ENCODE measurements around the gene NEURL3.
"Not testable (repeated sequence)": the region's sequence is repeated elsewhere in the genome, so short reads cannot be mapped to it uniquely, and the experiment has no call there.

NEURL3 gene

GRCh38 chr2:96506016-96506906 is 1.1 kb upstream of the NEURL3 start:
- DNase-seq = no peak

DNA sequence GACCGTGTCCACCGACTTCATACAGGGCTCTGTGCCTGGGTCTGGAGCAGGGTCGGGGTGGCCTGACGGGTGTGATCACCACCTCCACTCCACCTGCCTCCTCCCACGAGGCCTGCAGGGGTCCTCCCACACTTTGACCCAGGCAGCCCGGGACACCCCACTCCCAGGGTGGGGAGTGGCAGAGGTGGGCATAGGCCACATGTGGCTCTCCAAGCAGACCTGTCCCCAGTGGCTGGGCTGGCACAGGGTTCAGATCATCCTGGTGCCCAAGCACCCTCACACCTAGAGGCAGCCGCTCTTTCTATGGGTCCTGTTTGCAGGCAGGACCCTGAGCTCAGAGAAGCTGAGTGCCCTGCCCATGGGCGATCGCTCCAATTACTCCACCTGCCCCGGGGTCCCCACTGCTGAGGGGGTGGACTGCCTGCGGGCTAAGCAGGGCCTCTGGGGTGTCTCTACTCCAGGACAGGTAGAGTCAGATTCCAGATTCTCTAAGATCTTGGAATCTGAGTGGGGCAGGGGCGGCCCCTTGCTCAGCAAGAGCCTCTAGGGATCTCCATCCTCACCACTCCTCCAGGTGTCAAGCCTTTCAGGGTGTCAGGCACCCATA is 1.4 kb downstream of the NEURL3 start:
- DNase-seq = no peak

DNA sequence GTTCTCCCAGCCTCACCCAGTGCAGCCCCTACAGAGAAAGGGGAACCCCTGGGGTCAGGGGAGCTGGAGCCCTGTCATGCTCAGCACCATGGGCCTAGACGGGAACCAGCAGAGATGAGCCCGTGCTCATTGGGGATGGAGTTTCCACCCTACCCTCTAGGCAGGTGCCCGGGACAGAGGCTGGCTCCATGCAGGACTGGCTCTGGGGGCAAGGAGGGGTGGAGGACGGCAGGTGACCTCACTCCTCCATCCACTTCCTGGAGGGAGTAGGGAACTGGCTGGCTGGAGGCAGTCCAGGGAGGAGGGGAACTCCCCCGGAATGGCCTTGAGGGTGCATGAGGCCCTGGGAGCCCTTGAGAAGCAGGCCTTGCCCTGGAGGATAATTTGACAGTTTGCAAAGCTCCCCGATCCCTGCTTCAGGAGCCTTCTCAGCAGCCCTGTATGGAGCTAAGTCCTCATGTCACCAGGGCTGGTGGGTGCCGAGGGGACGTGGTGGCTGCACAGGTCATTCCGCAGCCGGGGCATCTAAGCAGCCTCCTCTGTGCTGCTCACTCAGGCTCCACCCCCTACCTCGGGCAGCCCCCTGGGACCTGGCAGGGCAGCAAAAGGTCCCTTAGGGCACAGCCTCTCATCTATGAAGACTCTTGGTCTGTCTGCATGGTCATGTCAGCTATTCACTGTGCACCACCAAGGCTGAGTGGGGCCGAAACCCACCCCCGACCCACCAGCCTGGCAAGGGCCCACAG is 2.1 kb downstream of the NEURL3 start:
- DNase-seq = no peak

DNA sequence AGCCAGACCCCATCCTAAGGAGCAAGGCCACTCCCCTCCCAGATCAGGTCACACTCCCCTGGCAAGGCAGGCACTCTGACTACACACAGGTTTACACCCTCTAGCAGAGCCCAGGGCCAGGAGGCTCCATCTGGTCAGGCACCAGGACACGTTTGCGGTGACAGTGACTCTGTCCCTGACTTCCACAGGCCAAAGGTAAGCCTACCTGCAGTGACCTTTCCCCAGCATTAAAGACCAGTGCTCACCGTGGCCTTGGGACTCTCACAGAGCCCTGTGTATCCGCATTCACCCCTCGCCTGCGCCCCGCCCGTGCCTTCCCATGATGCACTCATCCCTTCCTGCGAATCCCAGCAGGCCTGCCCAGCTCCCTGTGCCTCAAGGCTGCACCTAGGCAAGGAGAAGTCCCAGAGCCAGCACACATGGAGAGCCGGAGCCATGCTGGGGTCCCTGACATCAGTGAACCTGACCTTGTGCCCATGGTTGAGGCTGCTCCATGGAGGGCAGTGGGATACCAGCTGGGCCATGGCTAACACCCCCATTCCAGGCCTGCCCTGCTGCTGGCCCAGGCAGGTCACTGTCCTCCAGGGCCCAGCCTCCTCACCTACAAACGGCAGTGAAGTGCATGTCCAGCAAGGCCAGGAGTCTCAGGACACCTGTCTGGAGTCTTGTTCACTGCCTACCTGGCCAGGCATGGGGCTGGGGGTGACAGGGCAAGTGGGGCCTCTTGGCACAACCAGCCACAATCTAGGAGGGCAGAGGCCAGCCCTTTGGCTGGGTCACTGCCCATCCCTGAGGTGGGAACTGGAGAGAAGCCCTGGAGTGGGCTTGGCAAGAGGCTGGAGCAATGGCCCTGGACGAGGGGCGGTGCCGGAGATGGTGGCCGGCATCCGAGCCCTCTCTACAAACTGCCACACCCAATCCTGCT is 3.0 kb downstream of the NEURL3 start:
- DNase-seq = no peak

GRCh38 chr2:96501471-96501874 is 3.7 kb downstream of the NEURL3 start:
- DNase-seq = no peak

DNA sequence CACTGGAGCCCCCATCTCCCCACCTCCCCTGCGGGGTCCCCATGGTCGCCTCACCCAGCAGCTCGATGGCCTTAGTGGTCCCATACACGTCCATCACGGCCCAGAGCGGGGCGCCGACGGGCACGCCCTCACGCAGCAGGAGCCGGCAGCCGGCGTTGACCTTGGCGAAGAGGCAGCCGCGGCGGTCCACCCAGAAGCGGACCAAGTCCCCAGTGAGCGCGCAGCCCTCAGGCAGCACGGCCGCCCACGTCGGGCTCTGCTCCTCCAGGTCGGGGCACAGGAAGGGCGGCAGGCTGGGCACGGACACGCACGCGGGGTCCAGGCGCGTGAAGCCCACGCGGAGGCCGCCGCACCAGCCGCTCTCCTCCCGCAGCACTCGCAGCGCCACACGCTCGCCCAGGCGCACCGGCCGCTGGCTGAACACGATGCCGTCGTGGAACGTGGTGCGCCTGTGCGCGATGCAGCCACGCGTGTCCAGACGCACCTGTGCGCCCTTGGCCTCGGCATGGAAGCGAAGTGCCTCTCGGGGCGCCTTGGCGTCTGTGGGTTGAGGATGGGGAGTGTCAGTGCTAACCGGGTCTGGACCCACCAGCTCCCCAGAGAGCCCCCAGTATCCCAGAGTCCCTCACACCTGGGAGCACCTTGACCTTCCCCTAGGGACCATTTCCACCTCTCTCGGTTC is 4.6 kb downstream of the NEURL3 start:
- no peak for DNase-seq

DNA sequence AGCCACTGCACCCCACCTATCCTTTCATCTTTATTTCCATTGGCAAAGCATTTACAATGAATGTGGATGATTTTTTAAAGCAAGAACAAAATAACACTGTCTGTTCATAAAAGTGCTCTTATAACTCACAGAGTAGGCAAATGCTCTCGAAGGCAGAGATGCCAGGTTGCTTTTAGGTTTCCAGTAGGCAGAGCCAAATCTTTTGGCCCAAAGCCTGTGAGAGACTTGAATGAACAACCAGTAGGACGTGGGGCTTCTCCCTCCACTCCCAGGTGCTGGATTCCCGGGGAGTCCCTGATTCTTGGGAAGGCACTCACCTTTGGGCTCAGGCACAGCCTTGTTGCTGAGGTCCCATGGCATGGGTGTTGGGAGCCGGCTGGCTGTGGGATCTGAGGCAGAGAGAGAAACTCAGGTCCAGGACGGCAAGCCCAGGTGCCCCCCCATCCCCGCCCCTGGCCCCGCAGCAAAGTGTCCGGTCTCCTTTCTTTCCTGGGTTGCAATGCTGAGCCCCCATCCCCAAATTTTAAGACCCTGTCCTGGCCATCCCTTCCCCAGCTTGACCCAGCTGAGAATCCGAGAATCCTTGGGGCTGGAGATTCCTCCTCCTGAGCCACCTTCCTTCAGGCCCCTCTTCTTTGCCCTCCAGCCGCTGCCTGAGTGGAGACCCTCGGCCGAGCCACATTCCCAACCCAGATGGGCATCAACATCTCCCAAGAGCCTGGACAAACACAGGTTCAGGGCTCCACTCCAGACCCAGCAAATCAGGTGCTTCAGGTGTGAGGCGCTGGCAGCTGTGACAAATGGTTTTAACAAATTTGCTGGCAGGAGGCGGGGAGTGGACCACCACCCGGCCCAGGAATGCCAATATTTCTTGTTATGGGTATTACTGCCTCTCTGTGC is 5.8 kb downstream of the NEURL3 start:
- DNase-seq = no peak

DNA sequence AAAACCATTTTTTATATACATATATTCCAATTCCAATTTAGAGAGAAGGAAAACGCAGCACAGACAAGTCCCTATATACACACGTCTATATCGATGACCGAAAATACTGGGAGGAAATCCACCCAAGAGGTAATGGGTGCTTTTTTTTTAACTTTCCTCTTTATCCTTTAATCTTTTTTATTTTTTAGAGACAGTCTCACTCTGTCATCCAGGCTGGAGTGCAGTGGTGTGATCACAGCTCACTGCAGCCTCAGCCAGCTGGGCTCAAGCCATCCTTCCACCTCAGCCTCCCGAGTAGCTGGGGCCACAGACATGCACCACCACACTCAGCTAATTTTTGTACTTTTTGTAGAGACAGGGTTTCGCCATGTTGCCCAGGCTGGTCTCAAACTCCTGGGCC is 6.5 kb downstream of the NEURL3 start:
- not testable (repeated sequence) for DNase-seq

DNA sequence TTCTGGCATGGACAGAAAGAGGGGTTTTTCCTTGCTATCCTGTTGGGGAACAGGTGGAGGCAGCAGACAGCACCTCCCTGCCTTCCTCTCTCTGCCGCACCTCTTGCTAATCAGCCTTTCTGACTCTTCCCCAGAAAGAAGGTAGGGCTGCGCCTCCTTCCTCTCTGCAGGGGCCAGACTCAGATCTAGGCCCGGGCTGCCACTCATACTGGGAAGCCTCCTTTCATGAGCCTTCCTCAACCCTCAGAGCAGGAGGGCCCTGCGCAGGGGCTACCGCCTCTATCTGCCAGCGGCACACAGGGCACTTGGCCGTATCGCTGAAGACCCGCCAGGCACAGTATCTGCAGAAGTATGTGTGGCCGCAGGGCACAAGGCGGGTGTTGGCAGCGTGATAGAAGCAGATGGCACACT is 7.1 kb downstream of the NEURL3 start:
- DNase-seq = no peak

- DNase-seq = no peak
These were observed 9.1 kb downstream of the NEURL3 start for GRCh38 chr2:96495982-96496629.

DNA sequence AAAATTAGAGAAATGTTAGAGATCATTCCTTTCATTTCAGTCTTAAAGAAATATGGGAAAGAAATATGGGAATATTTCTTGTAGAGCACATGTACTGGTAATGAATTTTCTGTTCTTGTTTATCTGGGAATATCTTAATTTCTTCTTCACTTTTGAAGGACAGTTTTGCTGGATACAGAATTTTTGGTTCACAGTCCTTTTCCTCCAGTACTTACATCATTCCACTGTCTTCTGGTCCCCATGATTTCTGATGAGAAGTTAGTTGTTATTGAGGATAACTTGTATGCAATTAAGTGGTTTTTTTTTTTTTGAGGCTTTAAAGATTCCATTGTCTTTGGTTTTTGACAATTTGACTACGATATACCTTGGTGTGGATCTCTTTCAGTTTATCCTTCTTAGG is 11.0 kb downstream of the NEURL3 start:
- no peak for DNase-seq

DNA sequence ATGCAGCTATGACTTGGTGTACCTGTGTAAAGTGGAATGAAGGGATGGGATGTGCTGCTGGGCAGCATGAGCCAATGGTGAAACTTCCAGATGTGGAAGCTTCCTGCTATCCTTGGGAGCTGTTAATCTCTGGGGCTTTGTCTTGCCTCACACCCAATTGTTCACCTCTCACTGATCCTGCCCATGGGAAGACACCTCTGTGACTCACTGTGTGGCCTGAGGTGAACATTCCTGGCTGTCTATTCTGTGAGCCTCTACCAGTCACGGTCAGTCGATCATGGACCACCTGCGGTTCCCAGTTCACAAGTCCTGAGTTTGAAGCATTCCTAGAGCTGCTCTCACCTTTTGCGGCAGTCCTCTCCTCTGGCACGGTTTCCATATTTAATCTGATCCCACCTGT is 12.1 kb downstream of the NEURL3 start:
- no peak for DNase-seq

DNA sequence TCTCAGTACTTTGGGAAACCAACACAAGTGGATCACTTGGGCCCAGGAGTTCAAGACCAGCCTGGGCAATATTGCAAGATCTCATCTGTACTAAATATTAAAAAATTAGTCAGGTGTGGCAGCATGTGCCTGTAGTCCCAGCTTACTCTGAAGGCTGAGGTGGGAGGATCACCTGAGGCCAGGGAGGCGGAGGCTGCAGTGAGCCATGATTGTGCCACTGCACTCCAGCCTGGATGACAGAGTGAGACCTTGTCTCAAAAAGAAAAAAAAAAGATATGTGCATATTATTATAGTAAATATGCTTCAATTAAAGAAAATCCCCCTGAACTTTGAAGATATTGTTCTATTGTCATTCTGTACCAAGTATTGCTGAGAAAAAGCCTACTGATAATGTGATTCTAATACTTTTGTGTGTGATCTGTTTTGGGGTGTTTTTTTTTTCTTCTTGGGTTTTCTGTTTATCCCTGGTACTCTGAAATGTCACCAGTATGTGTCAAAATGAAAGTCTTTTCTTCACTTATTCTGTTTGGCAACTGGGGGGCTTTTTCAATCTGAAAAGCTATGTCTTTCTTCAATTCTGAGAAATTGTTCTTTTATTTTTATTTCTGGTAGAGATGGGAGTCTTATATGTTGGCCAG is 13.2 kb downstream of the NEURL3 start:
- DNase-seq = no peak

- DNase-seq = no peak
These were observed 15.5 kb downstream of the NEURL3 start for GRCh38 chr2:96489663-96490062.

- no peak for DNase-seq
These were observed 15.9 kb downstream of the NEURL3 start for GRCh38 chr2:96489261-96489660.

DNA sequence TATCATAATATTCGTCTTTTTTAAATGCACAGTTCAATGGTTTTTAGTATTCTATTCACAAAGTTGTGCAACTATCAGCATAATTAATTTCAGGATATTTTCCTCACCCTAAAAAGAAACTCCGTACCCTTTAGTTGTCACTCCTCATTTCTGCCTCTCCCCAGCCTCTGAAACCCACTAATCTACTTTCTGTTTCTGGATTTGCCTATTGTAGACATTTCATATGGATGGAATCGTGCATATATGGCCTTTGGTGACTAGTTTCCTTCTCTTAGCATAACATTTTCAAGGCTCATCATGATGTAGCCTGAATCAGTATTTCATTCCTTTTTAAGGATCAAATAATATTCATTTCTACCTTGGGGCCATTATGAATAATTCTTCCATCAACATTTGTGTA is 18.5 kb downstream of the NEURL3 start:
- DNase-seq = no peak

GRCh38 chr2:96485751-96486651 is 19.2 kb downstream of the NEURL3 start:
- peak; percentile 64 for DNase-seq

- DNase-seq = no peak
These were observed 19.8 kb downstream of the NEURL3 start for GRCh38 chr2:96485350-96485749.

DNA sequence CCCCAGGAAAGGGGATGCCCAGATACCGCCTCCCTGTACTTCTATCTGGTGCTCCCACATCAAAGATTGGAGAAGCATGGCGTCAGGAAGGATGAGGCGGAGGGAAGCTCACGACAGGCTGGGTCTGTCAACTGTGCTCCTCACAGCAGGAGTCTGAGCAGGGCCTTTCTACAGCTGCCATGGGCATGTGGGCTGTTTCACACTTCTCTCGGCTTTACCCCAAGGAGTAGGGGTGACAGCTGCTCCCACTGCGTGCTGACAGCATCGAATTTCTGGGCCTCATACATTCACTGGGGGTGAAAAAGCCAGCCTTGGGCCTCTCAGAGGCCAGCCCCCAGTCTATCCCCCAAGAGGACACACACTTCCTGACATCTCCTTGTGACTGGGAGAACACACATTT is 21.1 kb downstream of the NEURL3 start:
- no peak for DNase-seq

All from fibroblast of skin of scalp (primary cell).